Dendritic cell treated with granulocyte-macrophage colony-stimulating factor and Interleukin-4, amounts not matched to agents 40 ng/mL and 50 ng/mL, for 4 days (primary cell): ENCODE measurements around the gene SWSAP1.
A peak's percentile ranks its signal among the peaks of the same experiment; 100 is the strongest.
"Not testable (repeated sequence)": the region's sequence is repeated elsewhere in the genome, so short reads cannot be mapped to it uniquely, and the experiment has no call there.

Experiments used
- H3K27ac Mint-ChIP-seq: one replicate; pipeline ENCODE4 v1.8.0; 2022; ENCODE audit warnings: mild to moderate bottlenecking, mixed read lengths
- H3K27me3 Mint-ChIP-seq: one replicate; pipeline ENCODE4 v1.8.0; 2022; ENCODE audit warnings: mild to moderate bottlenecking, mixed read lengths
- H3K36me3 Mint-ChIP-seq: one replicate; pipeline ENCODE4 v1.8.0; 2022; ENCODE audit warnings: low read depth, mixed read lengths
- H3K4me1 Mint-ChIP-seq: one replicate; pipeline ENCODE4 v1.8.0; 2022; ENCODE audit warnings: low read depth, mixed read lengths
- H3K4me3 Mint-ChIP-seq: one replicate; pipeline ENCODE4 v1.8.0; 2022; ENCODE audit warnings: mild to moderate bottlenecking, moderate library complexity, mixed read lengths
- H3K9me3 Mint-ChIP-seq: one replicate; pipeline ENCODE4 v1.8.0; 2022; ENCODE audit warnings: mixed read lengths
- intact Hi-C: fragments of 100-400 bp; cut with micrococcal nuclease; formaldehyde crosslinking; loops from one replicate; pipeline ENCODE4 v1.15.0; 2022

The SWSAP1 gene

GRCh38 chr19:11400798-11401197, 26.3 kb downstream of the SWSAP1 start:
- Mint-ChIP-seq H3K9me3 (no peaks in the 10 kb centered on the region), H3K4me3 (no peak overlapping the region), H3K27ac (no peak overlapping the region), H3K4me1 (no peaks in the 10 kb centered on the region), H3K36me3 (no peaks in the 10 kb centered on the region), H3K27me3 (peaks cover 13% of the 10 kb centered on the region)
- intact Hi-C loops: no loop called here

- H3K4me1 Mint-ChIP-seq: peaks cover 6% of the 10 kb centered on the region
- H3K36me3 Mint-ChIP-seq: no peaks in the 10 kb centered on the region
- intact Hi-C loops: no loop called here
- no peak overlapping the region for H3K27ac Mint-ChIP-seq
- H3K4me3 Mint-ChIP-seq: no peak overlapping the region
- H3K9me3 Mint-ChIP-seq: no peaks in the 10 kb centered on the region
- H3K27me3 Mint-ChIP-seq: peaks cover 20% of the 10 kb centered on the region
Observed at GRCh38 chr19:11401808-11402543, 27.5 kb downstream of the SWSAP1 start.

GRCh38 chr19:11404588-11405222, 30.2 kb downstream of the SWSAP1 start:
- Mint-ChIP-seq H3K9me3 (no peaks in the 10 kb centered on the region), H3K36me3 (no peaks in the 10 kb centered on the region), H3K27ac (peak overlapping the region; percentile 14), H3K27me3 (peaks cover 33% of the 10 kb centered on the region), H3K4me1 (peaks cover 12% of the 10 kb centered on the region), H3K4me3 (no peak overlapping the region)
- intact Hi-C loops: no loop called here

- no peaks in the 10 kb centered on the region for H3K36me3 Mint-ChIP-seq
- H3K4me1 Mint-ChIP-seq: peaks cover 12% of the 10 kb centered on the region
- H3K27ac Mint-ChIP-seq: no peak overlapping the region
- peaks cover 31% of the 10 kb centered on the region for H3K27me3 Mint-ChIP-seq
- H3K4me3 Mint-ChIP-seq: no peak overlapping the region
- intact Hi-C loops: no loop called here
- no peaks in the 10 kb centered on the region for H3K9me3 Mint-ChIP-seq
Observed at GRCh38 chr19:11405846-11406643, 31.6 kb downstream of the SWSAP1 start.

GRCh38 chr19:11406703-11407236, 32.3 kb downstream of the SWSAP1 start:
- H3K4me3 Mint-ChIP-seq, H3K9me3 Mint-ChIP-seq, intact Hi-C loops, H3K27ac Mint-ChIP-seq, H3K36me3 Mint-ChIP-seq: not testable (repeated sequence)
- Mint-ChIP-seq H3K27me3 (peaks cover 36% of the 10 kb centered on the region), H3K4me1 (peaks cover 12% of the 10 kb centered on the region)

GRCh38 chr19:11408591-11408990, 34.1 kb downstream of the SWSAP1 start:
- no peak overlapping the region for H3K4me3 Mint-ChIP-seq
- H3K27ac Mint-ChIP-seq: no peak overlapping the region
- H3K4me1 Mint-ChIP-seq: peaks cover 12% of the 10 kb centered on the region
- H3K27me3 Mint-ChIP-seq: peaks cover 38% of the 10 kb centered on the region
- no peaks in the 10 kb centered on the region for H3K36me3 Mint-ChIP-seq
- intact Hi-C loops: no loop called here
- H3K9me3 Mint-ChIP-seq: no peaks in the 10 kb centered on the region

GRCh38 chr19:11410682-11411081, 36.2 kb downstream of the SWSAP1 start:
- H3K27me3 Mint-ChIP-seq: peaks cover 45% of the 10 kb centered on the region
- H3K27ac Mint-ChIP-seq: no peak overlapping the region
- no peak overlapping the region for H3K4me3 Mint-ChIP-seq
- intact Hi-C loops: no loop called here
- H3K4me1 Mint-ChIP-seq: peaks cover 12% of the 10 kb centered on the region
- H3K36me3 Mint-ChIP-seq: no peaks in the 10 kb centered on the region
- H3K9me3 Mint-ChIP-seq: no peaks in the 10 kb centered on the region

GRCh38 chr19:11414544-11414943, 40.1 kb downstream of the SWSAP1 start:
- Mint-ChIP-seq H3K4me3 (no peak overlapping the region), H3K36me3 (no peaks in the 10 kb centered on the region), H3K9me3 (no peaks in the 10 kb centered on the region), H3K27ac (no peak overlapping the region), H3K4me1 (peaks cover 14% of the 10 kb centered on the region), H3K27me3 (peaks cover 59% of the 10 kb centered on the region)
- intact Hi-C loops: no loop called here

GRCh38 chr19:11416346-11417052, 42.0 kb downstream of the SWSAP1 start:
- Mint-ChIP-seq H3K27me3 (peaks cover 66% of the 10 kb centered on the region), H3K36me3 (no peaks in the 10 kb centered on the region), H3K9me3 (no peaks in the 10 kb centered on the region), H3K4me3 (no peak overlapping the region), H3K27ac (no peak overlapping the region), H3K4me1 (peaks cover 28% of the 10 kb centered on the region)
- intact Hi-C loops: no loop called here

GRCh38 chr19:11418094-11418548, 43.7 kb downstream of the SWSAP1 start:
- Mint-ChIP-seq H3K27ac (no peak overlapping the region), H3K4me1 (peaks cover 44% of the 10 kb centered on the region), H3K36me3 (no peaks in the 10 kb centered on the region), H3K9me3 (no peaks in the 10 kb centered on the region), H3K27me3 (peaks cover 80% of the 10 kb centered on the region), H3K4me3 (peak overlapping the region; percentile 66)
- intact Hi-C loops: no loop called here

GRCh38 chr19:11418549-11419506, 44.4 kb downstream of the SWSAP1 start, which contains the start of gene RGL3:
RGL3 (minus strand) TSS chr19:11419314; CDS start chr19:11419278, 36 bp downstream.
- Mint-ChIP-seq H3K9me3 (no peaks in the 10 kb centered on the region), H3K27ac (no peak within 1 kb of the TSS), H3K36me3 (no peaks in the 10 kb centered on the region), H3K4me1 (peaks cover 51% of the 10 kb centered on the region), H3K27me3 (peaks cover 87% of the 10 kb centered on the region), H3K4me3 (peak within 1 kb of the TSS; percentile 66)
- intact Hi-C loops: no loop called here

GRCh38 chr19:11420429-11421370, 46.2 kb downstream of the SWSAP1 start:
- Mint-ChIP-seq H3K27ac (peak overlapping the region; percentile 24), H3K4me1 (peaks cover 54% of the 10 kb centered on the region), H3K4me3 (peak overlapping the region; percentile 80), H3K27me3 (peaks cover 80% of the 10 kb centered on the region), H3K36me3 (no peaks in the 10 kb centered on the region), H3K9me3 (no peaks in the 10 kb centered on the region)
- intact Hi-C loops: no loop called here
